Astrocyte (in vitro differentiated cells and primary cell): Measurements from ENCODE around the gene PPP1R14D.

Source experiments
- CTCF ChIP-seq: IDR thresholded peaks from 2 replicates; pipeline ENCODE4 v1.5.1; 2011; ENCODE audit warnings: low read depth, mild to moderate bottlenecking, inconsistent platforms, low read length, moderate library complexity; ENCODE audit not compliant: insufficient read depth
- EZH2 ChIP-seq: IDR thresholded peaks from 2 replicates; pipeline ENCODE4 v1.6.1; 2012; ENCODE audit warnings: mild to moderate bottlenecking, low read length, inconsistent platforms; ENCODE audit not compliant: insufficient read depth

- TF ChIP-seq CTCF (no peak), EZH2 (no peak)
These were observed 42.7 kb downstream of the PPP1R14D start for GRCh38 chr15:40785814-40786213.
